Stimulated activated CD4-positive, alpha-beta T cell treated with anti-CD3 and anti-CD28 coated beads, Interleukin-15, amount 100 ng/mL, for 48 hours (primary cell): ENCODE results near the gene AGA.
A peak's percentile ranks its signal among the peaks of the same experiment; 100 is the strongest.

ENCODE experiments used
- DNase-seq, 2 donors: peaks; one replicate each; pipeline ENCODE4 v3.0.0-alpha.2; 2020; ENCODE audit warnings: low read depth in 2 of 2

The AGA gene

DNA sequence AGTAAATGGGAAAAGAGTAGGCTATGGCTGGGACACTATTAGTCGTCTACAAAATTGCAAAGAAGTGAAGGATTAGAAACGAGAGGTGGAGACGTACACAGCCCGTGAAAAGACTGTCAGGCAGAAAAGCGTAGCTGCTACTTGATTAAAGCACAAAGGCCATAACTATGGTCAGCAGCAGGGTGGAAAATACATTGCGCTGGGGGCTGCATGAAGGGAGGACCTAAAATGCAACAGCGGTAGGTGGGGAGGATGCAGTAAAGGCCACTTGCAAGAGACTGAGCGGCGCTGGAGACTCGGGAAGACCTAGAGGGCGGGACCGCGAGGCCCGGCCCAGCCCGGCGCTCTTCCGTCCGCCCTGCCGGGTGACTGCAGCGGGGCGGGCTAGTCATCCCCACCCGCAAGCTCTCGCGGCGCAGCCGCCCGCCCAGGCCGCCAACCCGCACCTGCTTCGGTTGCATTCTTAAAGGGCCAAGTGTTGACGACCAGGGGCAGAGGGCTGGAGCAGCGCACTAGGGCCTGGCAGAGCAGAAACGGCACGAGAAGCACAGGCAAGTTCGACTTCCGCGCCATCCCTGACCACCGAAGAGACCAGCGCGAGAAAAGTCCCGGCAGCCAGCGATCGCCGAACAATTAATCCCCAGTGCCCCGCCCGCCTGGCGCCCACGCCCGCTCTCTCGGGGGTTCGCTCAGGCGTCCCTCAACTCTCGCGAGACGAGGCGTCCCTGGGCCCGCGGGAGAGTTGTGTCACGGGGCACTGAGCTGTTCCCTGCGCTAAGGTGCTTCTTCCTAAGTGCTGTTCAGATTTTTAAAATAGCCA, at the start of gene AGA:
Gene AGA (minus strand): TSS at position 635 of the 820 bp plus-strand sequence. CDS start 62 bp downstream, at position 573.
- peak; percentile 94 to 95 for DNase-seq

DNA sequence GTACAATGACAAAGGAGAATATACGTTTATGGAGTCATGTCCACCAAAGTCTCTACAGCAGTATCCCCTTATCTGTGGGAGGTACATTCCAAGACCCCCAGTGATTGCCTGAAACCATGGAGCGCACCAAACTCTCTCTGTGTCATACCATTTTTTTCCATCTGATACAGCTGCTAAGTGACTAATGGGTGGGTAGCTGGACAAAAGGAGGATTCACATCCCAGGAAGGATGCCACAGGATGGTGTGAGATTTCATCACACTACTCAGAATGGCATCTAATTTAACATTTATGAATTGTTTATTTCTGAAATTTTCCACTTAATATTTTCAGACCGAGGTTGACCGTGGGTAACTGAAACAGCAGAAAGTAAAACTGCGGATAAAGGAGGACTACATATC, 49.8 kb upstream of the AGA start:
- no peak for DNase-seq

DNA sequence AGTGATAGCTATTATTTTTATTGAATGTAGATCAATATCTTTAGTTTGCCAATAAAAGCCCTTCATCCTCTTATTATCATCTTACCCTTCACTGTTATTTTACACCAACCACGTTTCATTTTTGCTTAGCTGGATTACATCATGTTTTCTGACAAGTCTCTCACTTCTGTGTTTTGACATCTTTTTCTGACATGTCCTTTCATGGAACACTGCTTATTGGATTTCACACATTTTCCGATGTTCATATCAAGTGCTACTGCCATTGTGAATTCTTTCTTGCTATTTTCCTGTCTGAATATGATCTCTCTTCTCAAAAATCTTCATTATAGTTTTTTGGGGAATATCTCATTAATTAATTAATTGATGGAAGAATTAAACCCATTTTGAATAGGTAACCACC, 48.5 kb upstream of the AGA start:
- DNase-seq, result no peak

DNA sequence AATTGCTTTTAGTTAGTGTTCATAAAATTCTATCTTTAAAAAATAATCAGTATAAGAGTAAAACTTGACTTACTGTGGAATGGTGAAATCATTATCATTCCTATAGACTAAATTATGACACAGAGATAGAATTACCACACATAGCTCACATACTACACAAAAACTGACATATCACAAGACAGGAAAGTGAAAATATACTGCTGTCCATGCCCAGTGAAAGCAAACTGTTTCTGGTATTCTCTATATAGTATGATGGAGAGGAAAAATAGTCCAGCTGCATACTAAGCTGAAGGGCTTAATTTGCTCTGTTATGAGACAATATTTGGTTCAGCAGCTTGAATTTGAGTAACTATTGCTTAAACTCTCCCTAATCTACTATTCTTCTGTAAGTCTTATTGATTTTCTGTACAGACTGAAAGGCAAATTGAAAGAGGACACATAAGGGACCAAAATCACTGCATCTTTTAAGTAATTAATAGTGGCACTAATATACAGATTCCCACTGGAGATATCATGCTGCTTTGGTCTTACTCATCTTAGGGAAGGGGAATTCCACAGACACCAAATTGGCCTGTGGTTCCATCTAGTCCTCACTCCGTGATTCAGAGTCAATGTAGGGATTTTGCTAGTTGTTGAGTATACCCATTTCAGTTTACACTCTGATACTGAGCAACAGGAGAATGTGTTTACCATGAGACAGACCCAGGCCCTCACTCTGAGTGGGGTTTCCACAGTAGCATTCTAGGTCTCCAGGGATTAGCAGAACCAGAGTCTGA, 47.4 kb upstream of the AGA start:
- no peak for DNase-seq

DNA sequence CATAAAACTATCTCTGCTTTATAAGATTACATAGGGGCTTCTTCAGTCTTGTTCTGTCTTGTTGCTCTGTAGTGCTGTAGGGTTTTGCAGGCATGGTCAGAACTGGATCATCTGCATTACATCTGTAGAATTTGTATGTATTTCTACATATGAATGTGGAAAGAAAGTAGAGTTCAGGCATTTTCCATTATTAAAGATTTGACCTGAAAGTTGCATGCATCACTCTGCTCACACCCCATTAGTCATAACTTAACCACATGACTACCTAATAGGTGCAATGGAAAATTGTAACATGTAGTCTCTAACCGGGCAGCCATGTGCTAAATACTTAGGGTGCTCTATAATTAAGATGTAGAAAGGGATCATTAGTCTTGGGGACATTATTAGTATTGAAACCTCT, 45.7 kb upstream of the AGA start:
- no peak for DNase-seq

DNA sequence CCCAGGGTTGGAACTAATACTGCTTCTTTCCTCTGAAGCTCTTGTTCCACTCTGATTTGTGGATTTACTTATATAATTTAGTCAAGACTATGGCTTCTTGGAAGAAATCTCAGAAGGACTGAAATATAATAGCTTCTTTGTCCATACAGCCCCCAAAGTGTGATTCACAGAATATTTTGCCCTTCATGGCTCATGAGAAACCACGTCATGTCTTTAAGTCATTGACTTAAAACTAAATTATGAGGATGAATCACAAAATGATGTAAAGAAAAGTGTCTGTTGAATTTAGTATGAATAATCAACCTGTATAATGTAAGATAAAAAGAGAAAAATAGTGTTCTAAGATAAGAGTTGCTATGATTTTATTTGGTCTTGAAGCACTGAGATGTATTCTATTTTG, 43.3 kb upstream of the AGA start:
- DNase-seq, result no peak

DNA sequence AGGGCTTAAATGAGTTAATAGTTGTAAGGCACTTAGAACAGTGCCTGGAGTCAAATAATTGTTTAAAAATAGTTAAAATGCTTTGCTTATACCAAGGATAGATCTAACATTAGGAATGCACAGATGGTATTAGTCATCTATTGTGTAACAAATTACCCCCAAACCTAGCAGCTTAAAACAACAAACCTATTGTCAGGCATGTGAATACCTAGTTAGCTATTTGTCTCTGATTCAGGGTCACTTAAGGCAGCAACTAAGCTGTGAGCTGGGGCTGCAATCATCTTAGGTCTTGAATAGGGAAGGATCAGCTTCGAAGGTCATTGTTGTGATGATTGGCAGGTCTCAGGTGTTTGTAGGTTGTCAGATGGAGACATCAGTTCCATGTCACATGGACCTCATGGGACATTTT, 42.4 kb upstream of the AGA start:
- no peak for DNase-seq

DNA sequence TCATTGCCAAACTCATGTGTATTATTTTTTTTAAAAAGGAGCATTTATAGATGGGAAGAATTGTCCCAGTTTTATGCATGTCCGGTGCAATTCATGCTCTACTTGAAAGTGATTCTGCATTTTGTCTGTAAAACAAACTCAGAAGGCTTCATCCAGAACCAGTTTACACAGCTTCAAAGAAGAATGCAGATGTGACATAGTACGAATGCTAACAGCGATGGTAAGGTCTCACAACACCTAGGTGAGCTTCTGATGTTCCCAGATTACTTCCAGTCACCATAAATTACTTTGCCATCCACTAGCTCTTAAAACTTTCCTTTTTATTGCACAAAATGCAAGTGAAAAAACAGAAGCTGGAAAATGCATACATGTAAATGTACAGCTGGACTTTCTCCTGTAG, 41.5 kb upstream of the AGA start:
- no peak for DNase-seq

DNA sequence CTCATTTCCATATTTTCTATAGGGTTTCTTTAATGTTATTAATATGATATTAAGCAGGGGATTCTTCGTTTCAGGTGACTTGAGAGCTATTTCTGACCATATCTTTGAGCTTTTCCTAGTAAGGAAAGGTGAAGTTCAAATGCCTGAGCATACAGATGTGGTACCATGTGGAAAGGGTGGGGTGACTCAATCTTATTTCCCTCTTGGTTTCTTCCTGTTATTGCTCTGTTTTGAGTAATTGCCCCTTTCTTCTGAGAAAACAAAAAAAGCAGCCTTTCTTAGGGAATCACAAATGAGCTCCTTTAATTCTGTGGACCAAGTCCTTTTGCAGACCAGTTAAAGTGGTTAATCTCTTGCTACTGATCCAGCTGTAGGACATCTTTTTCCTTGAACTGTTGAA, 41.0 kb upstream of the AGA start:
- no peak for DNase-seq

DNA sequence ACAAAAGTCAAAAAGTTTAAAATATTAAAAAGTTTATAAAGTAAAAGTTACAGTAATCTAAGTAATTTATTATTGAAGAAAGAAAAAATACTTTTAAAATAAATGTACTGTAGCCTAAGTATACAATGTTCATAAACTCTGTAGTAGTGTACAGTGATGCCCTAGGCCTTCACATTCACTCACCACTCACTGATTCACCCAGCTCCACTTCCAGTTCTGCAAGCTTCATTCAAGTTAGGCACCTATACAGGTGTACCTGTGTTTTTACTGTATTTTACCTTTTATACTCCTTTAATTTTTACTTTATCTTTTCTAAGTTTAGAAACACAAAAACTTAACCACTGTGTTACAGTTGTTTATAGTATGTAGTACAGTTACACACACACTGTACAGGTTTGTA, 40.1 kb upstream of the AGA start:
- DNase-seq, result no peak

DNA sequence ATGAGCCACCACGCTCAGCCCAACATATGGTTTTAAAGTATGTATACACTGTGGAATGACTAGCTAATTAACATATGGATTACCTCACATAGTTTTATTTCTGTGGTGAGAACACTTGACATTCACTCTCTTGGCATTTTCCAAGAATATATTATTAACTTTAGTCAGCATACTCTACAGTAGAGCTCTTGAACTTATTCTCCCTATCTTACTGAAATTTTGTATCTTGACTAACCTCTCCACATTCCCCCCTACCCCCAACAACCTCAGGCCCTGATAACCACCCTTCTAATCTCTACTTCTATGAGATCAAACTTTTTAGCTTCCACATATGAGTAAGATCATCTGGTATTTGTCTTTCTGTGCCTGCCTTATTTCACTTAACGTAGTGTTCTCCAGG, 38.6 kb upstream of the AGA start:
- no peak for DNase-seq

DNA sequence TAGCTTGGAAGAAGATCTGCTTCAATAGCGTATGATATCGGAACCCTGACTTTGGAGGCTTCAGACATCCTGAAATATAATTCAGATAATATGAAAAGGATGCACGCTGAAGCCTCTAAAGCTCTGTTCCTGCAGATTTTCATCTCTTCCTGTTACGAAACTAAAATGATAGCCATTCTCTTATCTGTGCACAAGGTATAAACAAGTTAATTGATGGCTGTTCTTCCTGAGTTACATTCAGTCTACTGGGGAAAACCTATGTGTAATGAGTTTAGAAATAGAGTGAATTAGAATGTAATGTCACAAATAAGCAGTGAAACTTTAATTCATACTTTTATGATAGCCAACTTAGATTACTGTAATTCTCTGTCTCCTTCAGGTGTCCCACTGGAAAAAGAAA, 36.8 kb upstream of the AGA start:
- no peak for DNase-seq

DNA sequence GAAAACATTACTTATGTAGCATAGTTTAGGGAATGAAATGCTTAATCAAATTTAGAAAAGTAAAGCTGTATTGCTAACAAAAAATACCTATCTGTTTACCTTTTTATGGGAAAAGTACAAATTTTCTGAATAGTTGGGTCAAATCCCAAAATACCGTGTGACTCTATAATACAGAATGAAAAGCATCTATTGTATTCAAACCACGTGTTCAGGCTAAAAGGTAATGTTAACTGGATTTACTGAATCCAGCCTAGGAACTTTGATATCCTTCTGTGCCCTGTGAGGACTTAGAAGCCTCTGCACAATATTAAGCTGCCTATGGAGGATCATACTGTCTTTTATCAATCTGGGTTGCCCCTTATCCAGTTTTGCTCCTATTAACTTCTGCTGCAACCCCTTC, 36.3 kb upstream of the AGA start:
- no peak for DNase-seq

DNA sequence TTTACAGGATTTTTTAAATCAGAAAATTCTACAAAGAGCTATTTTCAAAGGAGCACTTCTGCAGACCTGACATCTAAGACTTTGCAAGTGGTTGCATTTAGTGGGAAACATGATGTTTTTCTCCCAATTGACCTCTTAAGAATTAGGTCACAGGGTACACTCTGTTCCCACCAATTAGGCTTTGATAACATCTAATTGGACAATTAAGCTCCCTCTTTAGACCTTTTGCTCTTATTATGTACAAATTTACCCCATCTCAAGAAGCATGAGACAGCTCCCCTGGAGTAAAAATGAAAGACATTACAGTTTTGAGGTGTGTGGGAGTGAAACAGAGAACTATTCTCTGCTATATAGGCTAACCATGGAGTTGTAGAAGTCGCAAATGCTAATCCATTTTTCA, 31.8 kb upstream of the AGA start:
- DNase-seq, result no peak

DNA sequence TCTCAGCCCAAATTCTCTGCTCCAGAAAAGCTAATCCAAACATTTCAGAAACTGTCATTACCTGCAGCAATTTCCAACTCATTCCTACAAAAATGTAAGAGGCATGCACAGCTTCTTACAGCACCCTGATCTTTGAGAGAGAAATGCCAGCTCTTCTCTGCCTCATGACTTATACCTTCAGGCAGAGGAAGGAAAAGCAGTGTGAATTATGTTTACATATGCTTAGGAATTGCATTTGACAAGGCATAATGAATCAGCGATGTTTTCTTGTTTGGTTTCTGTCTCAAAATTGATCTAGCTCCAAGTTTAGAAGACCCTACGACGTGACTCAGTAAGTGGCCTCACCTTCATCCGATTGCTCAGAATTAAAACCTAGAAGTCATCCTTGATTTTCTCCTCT, 21.8 kb upstream of the AGA start:
- DNase-seq, result no peak

DNA sequence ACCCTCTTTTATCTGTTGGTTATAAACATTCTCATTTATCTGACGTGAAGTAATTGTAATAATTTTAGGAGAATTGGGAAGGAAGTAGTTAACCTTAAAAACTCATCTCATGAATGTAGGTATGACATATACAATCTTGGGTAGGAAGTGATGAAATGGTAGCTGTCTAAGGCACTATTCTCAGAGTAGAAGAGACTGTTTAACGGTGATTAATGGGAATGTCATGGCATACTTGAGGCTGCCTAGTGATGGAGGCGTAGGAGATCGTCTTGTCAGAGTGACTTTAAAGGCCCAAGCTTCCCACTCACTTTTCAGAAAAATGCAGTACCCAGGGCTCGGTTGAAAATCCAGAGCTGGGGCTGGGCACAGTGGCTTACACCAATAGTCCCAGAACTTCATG, 19.4 kb upstream of the AGA start:
- no peak for DNase-seq

DNA sequence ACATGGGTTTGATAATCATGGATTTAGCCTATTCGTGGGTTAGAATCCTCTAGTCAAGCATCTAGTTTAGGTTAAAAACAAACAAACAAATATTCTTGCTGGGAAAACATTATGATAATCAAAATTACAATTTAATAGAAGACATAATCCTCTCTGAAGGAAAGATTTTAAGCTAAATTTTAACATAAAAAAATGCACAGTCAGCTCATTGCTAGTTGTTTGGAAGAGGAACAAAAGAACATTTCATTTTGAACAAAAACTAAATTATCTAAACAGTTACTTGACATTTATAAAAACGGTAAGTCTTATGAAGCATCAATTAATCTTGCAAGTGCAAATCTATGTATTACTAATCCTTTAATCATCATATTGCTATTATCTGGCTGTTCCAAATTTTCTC, 18.2 kb upstream of the AGA start:
- DNase-seq, result no peak

DNA sequence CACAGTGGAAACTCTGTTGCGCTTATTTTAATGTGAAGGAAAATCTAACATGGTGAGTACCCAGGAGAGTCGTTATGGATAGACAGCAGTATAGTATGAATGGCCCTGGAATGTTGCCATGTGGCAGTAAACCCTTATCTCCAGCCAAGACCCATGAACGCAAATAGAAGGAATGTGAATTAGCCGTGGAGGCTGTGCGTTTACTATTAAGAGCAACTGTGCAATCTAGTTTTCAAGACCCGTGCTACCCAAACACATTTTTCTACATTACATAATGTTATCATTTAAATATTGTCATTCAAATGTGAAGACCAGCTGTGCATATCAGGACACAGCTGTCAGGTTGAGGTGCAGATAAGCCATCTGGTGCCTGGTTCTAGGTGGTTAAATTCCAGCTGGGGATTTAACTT, 13.3 kb upstream of the AGA start:
- DNase-seq, result no peak

DNA sequence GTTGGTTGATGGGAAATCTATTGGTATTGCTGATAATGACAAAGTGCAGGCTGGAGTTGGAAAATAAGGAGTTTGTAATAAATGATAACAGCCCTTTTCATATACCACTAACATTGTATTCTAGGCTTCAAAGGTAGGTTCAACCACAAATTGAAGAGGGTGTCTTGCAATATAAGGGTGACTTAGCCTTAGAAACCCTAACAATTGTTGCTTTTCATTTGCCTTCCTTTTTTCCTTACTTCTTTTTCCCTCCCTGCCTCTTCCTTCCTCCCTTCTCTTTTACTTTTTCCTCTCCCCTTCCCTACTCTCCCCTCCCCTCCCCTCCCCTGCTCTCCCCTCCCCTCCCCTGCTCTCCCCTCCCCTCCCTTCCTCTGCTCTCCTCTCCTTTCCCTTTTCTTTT, 10.9 kb upstream of the AGA start:
- no peak for DNase-seq

DNA sequence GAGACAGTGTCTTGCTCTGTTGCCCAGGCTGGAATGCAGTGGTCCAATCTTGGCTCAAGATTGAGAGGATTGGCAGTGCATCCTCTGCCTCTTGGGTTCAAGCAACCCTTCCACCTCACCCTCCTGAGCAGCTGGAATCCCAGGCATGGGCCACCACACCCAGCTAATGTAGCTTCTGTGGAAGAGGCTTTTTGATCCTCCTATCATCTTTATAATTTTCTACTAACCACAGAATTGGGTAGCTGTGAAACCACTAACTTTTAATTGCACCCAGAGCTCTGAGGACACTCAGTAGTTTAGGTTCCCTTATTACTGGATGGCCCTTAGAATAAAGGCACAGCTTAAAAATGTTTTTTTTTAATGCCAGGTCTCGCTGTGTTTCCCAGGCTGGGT, 8.9 kb upstream of the AGA start:
- DNase-seq, result no peak

DNA sequence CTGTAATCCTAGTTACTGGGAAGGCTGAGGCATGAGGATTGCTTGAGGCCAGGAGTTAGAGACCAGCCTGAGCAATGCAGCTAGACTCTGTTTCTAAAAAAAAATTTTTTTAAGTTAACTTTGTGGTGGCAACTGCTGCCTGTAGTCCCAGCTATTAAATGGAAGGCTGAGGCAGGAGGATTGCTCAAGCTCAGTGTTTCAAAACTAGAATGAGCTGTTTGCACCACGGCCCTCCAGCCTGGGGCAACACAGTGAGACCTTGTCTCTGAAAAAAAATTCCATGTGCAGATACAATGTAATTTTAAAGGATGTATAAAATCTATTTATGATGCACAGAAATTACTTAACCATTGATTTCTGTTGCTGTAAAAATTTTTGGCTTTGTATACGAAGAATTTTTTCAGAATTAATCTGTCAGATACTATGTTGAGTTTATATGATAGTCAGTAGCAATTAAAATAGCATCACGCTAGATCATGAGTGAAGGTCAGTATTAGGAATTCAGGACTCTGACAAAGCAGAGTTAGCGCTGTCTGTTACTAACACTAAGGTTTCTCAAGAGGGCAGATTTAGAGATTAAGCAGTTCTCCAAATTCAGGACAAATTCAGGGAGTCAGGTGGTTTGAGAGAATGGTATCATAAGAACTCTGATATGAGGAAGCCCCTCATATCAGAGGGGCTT, 8.3 kb upstream of the AGA start:
- no peak for DNase-seq

DNA sequence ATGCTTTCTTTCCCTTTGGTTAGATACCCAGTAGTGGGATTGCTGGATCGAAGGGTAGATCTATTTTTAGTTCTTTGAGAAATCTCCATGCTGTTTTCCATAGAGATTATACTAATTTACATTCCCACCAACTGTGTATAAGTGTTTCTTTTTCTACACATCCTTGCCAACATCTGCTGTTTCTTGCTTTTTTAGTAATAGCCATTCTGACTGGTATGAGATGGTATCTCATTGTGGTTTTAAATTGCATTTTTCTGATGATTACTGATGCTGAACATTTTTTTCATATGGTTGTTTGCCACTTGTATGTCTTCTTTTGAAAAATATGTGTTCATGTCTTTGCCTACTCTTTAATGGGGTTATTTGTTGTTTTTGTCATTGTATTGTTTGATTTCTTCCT, 6.6 kb upstream of the AGA start:
- no peak for DNase-seq
